ENCODE data around the gene GAP43. TPM values are rescaled to one million over a fixed set of nuclear protein-coding genes. Genes with fewer than 3 reads are reported as not detected.

GAP43 gene
- total and polyA plus RNA-seq, 2 of the 4 experiments (the other 2 are of a cell fraction), result 0.36 to 0.51 TPM

- peak overlapping the region; percentile 95 for H3K14ac ChIP-seq (replicated peaks; ENCODE audit: low read depth, low read length)
- H2AK5ac ChIP-seq (ENCODE audit: low read depth, low read length), result peak overlapping the region; percentile 22; the same call in 1 of the 2 replicates
- peak overlapping the region; percentile 90 for H2BK15ac ChIP-seq (ENCODE audit: low read depth, low read length)
- H4K91ac ChIP-seq (ENCODE audit: insufficient read depth, low read depth, low read length), result peak overlapping the region; percentile 98
- DNase-seq (no peak), ATAC-seq (ENCODE audit: low read depth) (no peak)
- H4K5ac ChIP-seq (ENCODE audit: low read depth, low read length), result peak overlapping the region; percentile 95
- intact Hi-C loops (cut with micrococcal nuclease), result no loop called here
- peak overlapping the region; percentile 95 for H3K27ac ChIP-seq (ENCODE audit: insufficient read depth, low read length)
- H3K9me3 ChIP-seq (ENCODE audit: control insufficient read depth, insufficient read depth, low read length), result no peaks in the 10 kb centered on the region
- TF ChIP-seq SMC3 (IDR thresholded peaks at IDR 0.05; ENCODE audit: low read depth, low read length) (no peak), MAZ (IDR thresholded peaks at IDR 0.05; ENCODE audit: borderline replicate concordance, low read depth, low read length) (no peak), POLR2A (IDR thresholded peaks at IDR 0.05; ENCODE audit: low read depth, low read length) (no peak), MXI1 (IDR thresholded peaks at IDR 0.05; ENCODE audit: borderline replicate concordance, low read depth, low read length) (no peak), RFX5 (IDR thresholded peaks at IDR 0.05; ENCODE audit: low read depth, low read length) (no peak), CHD1 (IDR thresholded peaks at IDR 0.05; ENCODE audit: low read depth, low read length) (no peak), BHLHE40 (IDR thresholded peaks at IDR 0.05; ENCODE audit: low read depth, low read length) (no peak), MAFK (IDR thresholded peaks at IDR 0.05; ENCODE audit: low read depth, low read length) (no peak)
- TF ChIP-seq, protein P1, sequence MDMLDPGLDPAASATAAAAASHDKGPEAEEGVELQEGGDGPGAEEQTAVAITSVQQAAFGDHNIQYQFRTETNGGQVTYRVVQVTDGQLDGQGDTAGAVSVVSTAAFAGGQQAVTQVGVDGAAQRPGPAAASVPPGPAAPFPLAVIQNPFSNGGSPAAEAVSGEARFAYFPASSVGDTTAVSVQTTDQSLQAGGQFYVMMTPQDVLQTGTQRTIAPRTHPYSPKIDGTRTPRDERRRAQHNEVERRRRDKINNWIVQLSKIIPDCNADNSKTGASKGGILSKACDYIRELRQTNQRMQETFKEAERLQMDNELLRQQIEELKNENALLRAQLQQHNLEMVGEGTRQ (IDR thresholded peaks at IDR 0.05; ENCODE audit: low read depth, low read length), result no peak
- peak overlapping the region; percentile 77 for H2BK5ac ChIP-seq (ENCODE audit: low read depth, low read length, poor library complexity, severe bottlenecking)
- peak overlapping the region; percentile 71 for H2AK9ac ChIP-seq (replicated peaks; ENCODE audit: low read depth, low read length, poor library complexity)
- H2AFZ ChIP-seq (replicated peaks; ENCODE audit: low read length, poor library complexity), result peak overlapping the region; percentile 89
- BruUV-seq (replicated peaks), result TSS peak; percentile 81
- H2BK120ac ChIP-seq (ENCODE audit: low read depth, low read length), result peak overlapping the region; percentile 80
- no peaks in the 10 kb centered on the region for H3K79me1 ChIP-seq (ENCODE audit: low read depth in 1 of 2, low read length in 2 of 2)
- in situ Hi-C loops (cut with MboI; ENCODE audit: low sequenced_read_pairs), result no loop called here
- CTCF ChIA-PET, result interaction anchor here (0.6 to 0.7 kb wide), 2 partner anchors 256 to 413 kb away, joined by 4 read pairs; no protein-coding TSS in a partner anchor
- H3K4me1 ChIP-seq (ENCODE audit: control insufficient read depth, insufficient read depth, low read length), result peaks cover 9% of the 10 kb centered on the region
- dilution Hi-C loops (cut with HindIII; ENCODE audit: low sequenced_read_pairs, unreplicated experiment), result no loop called here
- H3K4ac ChIP-seq (ENCODE audit: low read depth, low read length), result peak overlapping the region; percentile 91
- WGBS, 2 experiments (ENCODE audit: extremely low coverage in 2 of 2, insufficient read length in 1 of 2), result no CpG with 5 or more reads among the region's 3 CpGs
- peak overlapping the region; percentile 98 for H3K56ac ChIP-seq (ENCODE audit: extremely low read depth, insufficient read depth, low read length)
- H3K9ac ChIP-seq (ENCODE audit: low read depth, low read length), result peak overlapping the region; percentile 98
- no peaks in the 10 kb centered on the region for H4K20me1 ChIP-seq (ENCODE audit: insufficient read depth, low read length)
- H3K9me1 ChIP-seq (ENCODE audit: insufficient read depth, low read length), result no peaks in the 10 kb centered on the region
- H4K8ac ChIP-seq (ENCODE audit: low read depth in 2 of 2, low read length in 2 of 2), result peak overlapping the region; percentile 93 to 96
- H3K18ac ChIP-seq (ENCODE audit: low read depth, low read length), result peak overlapping the region; percentile 95
- H3K27me3 ChIP-seq (ENCODE audit: control insufficient read depth, insufficient read depth, low read length), result no peaks in the 10 kb centered on the region
- POLR2A ChIA-PET (ENCODE audit: unreplicated experiment), result interaction anchor here (0.5 kb wide), 1 partner anchor 8 kb away, joined by 3 read pairs; no protein-coding TSS in a partner anchor
- H3K4me3 ChIP-seq (ENCODE audit: insufficient read depth, low read depth, low read length), result peak overlapping the region; percentile 48
- H3K23ac ChIP-seq (ENCODE audit: low read depth, low read length), result peak overlapping the region; percentile 91
- peak overlapping the region; percentile 85 for H3K4me2 ChIP-seq (ENCODE audit: low read depth, low read length)
- H3K36me3 ChIP-seq (ENCODE audit: control insufficient read depth, insufficient read depth, low read length), result no peaks in the 10 kb centered on the region
- peak overlapping the region; percentile 62 for H2BK20ac ChIP-seq (ENCODE audit: low read depth, low read length)
Measured at GRCh38 chr3:115658032-115658336, 34.7 kb downstream of the GAP43 start.
